ENCODE data around the gene FAR1. TPM values are rescaled to one million over a fixed set of nuclear protein-coding genes. Genes with fewer than 3 reads are reported as not detected.

FAR1 gene
- total RNA-seq, 1 donor from 2014 or later = 139 TPM

DNA sequence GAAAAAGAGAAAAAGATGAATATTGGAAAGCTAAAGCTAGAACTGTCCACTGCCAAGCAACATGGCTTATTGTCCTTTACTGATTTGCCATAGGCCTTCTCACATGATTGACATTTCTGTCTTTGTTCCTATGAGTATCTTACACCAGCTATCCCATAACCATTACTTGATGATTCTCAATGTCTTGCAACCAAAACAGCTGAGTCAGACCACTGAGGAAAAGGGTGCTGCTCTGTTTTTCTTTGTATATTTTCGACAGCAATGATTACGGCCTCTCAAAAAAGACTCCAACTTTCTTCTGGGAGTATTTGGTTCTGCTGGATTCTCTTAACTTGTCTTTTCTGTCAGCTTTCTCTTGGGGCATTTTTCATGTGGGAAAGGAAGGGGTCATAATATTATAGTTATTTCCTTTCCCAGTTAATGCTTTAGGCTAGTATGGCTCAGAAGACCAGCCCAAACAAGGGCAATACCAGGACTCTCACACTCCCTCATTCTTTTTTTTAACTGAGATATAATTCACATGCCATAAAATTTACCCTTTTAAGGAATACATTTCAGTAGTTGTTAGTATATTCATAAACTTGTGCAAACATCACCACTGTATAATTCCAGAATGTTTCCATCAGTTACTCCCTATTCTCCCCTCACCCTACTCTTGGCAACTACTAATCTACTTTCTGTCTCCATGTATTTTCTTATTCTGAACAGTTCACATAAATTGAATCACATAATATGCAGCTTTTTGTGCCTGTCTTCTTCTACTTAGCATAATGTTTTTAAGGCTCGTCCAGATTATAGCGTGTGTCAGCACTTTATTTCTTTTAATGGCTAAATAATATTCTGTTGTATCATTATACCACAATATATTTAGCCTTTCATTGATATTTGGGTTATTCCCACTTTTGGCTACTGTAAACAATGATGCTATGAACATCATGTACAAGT, 31.1 kb upstream of the FAR1 start:
- H2AFZ ChIP-seq (replicated peaks) = no peak overlapping the region
- Mint-ChIP-seq H3K4me3 (no peak overlapping the region), H3K36me3 (no peaks in the 10 kb centered on the region), H3K27ac (no peak overlapping the region), H3K27me3 (ENCODE audit: insufficient read depth, low read depth) (no peaks in the 10 kb centered on the region), H3K9me3 (no peaks in the 10 kb centered on the region), H3K4me1 (no peaks in the 10 kb centered on the region)
- H4K20me1 ChIP-seq (ENCODE audit: low read depth) = no peaks in the 10 kb centered on the region
- H3K9me3 ChIP-seq (ENCODE audit: low read depth) = peaks cover 7% of the 10 kb centered on the region
- H3K4me2 ChIP-seq = no peak overlapping the region
- H3K4me1 ChIP-seq = peaks cover 6% of the 10 kb centered on the region
- H3K79me2 ChIP-seq (ENCODE audit: low read depth) = no peaks in the 10 kb centered on the region
- TF ChIP-seq, protein P1, sequence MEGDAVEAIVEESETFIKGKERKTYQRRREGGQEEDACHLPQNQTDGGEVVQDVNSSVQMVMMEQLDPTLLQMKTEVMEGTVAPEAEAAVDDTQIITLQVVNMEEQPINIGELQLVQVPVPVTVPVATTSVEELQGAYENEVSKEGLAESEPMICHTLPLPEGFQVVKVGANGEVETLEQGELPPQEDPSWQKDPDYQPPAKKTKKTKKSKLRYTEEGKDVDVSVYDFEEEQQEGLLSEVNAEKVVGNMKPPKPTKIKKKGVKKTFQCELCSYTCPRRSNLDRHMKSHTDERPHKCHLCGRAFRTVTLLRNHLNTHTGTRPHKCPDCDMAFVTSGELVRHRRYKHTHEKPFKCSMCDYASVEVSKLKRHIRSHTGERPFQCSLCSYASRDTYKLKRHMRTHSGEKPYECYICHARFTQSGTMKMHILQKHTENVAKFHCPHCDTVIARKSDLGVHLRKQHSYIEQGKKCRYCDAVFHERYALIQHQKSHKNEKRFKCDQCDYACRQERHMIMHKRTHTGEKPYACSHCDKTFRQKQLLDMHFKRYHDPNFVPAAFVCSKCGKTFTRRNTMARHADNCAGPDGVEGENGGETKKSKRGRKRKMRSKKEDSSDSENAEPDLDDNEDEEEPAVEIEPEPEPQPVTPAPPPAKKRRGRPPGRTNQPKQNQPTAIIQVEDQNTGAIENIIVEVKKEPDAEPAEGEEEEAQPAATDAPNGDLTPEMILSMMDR (IDR thresholded peaks at IDR 0.05) = no peak
- H3K27ac ChIP-seq = no peak overlapping the region
- DNase-seq (ENCODE audit: low spot score) = no peak
- H3K27me3 ChIP-seq = no peaks in the 10 kb centered on the region
- no peaks in the 10 kb centered on the region for H3F3A ChIP-seq (ENCODE audit: low read depth)
- H3K4me3 ChIP-seq = no peak overlapping the region
- H3K9ac ChIP-seq = no peak overlapping the region
- H3K36me3 ChIP-seq = peaks cover 8% of the 10 kb centered on the region

DNA sequence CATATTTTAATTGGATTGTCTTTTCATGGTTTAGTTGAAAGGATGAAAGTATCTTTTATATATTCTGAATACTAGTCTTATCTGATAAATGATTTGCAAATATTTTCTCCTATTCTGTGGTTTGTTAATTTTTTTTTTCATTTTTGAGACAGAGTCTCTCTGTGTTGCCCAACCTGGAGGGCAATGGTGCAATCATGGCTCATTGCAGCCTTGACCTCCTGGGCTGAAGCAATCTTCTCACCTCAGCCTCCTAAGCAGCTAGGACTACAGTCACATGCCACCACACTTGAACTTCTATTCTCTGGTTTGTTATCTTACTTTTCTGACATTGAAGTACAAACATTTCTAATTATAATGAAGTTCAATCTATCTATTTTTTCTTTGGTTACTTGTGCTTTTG, 30.0 kb upstream of the FAR1 start:
- Histone ChIP-seq H4K20me1 (ENCODE audit: low read depth) (no peaks in the 10 kb centered on the region), H3K27me3 (no peaks in the 10 kb centered on the region), H2AFZ (replicated peaks) (no peak overlapping the region), H3K9me3 (ENCODE audit: low read depth) (peaks cover 7% of the 10 kb centered on the region), H3K9ac (no peak overlapping the region), H3K4me1 (peaks cover 6% of the 10 kb centered on the region), H3K4me2 (no peak overlapping the region), H3K27ac (no peak overlapping the region), H3K36me3 (peaks cover 8% of the 10 kb centered on the region), H3K4me3 (no peak overlapping the region), H3K79me2 (ENCODE audit: low read depth) (no peaks in the 10 kb centered on the region), H3F3A (ENCODE audit: low read depth) (no peaks in the 10 kb centered on the region)
- TF ChIP-seq EZH2 (IDR thresholded peaks at IDR 0.05) (no peak), EZH2phosphoT487 (IDR thresholded peaks at IDR 0.05) (no peak)
- TF ChIP-seq, protein P1 (IDR thresholded peaks at IDR 0.05) = no peak
- Mint-ChIP-seq H3K4me3 (no peak overlapping the region), H3K27me3 (ENCODE audit: insufficient read depth, low read depth) (no peaks in the 10 kb centered on the region), H3K9me3 (no peaks in the 10 kb centered on the region), H3K27ac (no peak overlapping the region), H3K36me3 (no peaks in the 10 kb centered on the region), H3K4me1 (no peaks in the 10 kb centered on the region)
- DNase-seq (ENCODE audit: low spot score) = no peak

DNA sequence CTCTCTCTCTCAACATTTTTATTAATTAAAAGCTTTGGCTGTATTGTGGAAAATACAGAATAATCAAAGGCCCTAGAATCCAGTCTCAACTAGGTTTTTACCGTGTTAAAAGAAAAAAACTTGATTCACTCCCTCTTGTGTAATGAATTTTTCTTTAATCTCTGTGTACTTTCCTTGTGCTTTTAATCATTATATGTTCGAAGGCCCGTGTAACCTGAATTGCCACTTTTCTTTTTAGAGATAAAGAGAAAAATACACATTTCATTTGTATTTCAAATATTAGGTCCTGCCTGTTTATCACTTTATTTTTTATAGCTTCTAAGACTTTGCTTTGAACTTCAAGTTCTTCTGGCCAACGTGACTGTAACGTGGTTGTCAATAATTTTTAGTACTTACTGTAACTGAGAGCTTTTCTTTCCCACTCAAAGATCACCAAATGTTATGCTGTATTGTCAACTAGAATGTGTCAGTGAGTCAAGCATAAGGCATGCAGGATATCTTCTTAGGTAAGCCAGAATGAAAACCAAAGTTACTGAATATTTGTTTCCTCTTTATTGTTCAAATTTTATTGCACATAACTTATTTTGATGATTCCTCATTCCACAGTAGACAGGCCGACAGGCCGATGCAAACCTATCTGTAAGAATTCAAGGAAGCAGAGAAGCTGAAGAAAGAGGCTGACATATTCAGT, 23.3 kb upstream of the FAR1 start:
- no peaks in the 10 kb centered on the region for H3K27me3 Mint-ChIP-seq (ENCODE audit: insufficient read depth, low read depth)
- H3K36me3 ChIP-seq = peaks cover under 1% of the 10 kb centered on the region
- no peaks in the 10 kb centered on the region for H4K20me1 ChIP-seq (ENCODE audit: low read depth)
- no peak overlapping the region for H3K4me3 Mint-ChIP-seq
- H3K27me3 ChIP-seq = no peaks in the 10 kb centered on the region
- H3K4me1 ChIP-seq = no peaks in the 10 kb centered on the region
- H3K27ac ChIP-seq = no peak overlapping the region
- no peaks in the 10 kb centered on the region for H3K36me3 Mint-ChIP-seq
- no peak for DNase-seq (ENCODE audit: low spot score)
- no peaks in the 10 kb centered on the region for H3K79me2 ChIP-seq (ENCODE audit: low read depth)
- no peaks in the 10 kb centered on the region for H3K4me1 Mint-ChIP-seq
- H3K9me3 Mint-ChIP-seq = no peaks in the 10 kb centered on the region
- no peak overlapping the region for H3K9ac ChIP-seq
- no peak overlapping the region for H3K4me3 ChIP-seq
- H3K9me3 ChIP-seq (ENCODE audit: low read depth) = no peaks in the 10 kb centered on the region
- no peak overlapping the region for H3K27ac Mint-ChIP-seq
- TF ChIP-seq EZH2phosphoT487 (IDR thresholded peaks at IDR 0.05) (no peak), EZH2 (IDR thresholded peaks at IDR 0.05) (no peak)
- TF ChIP-seq, protein P1 (IDR thresholded peaks at IDR 0.05) = no peak
- no peaks in the 10 kb centered on the region for H3F3A ChIP-seq (ENCODE audit: low read depth)
- no peak overlapping the region for H2AFZ ChIP-seq (replicated peaks)
- no peak overlapping the region for H3K4me2 ChIP-seq
